AML-193 (cell line): ENCODE data around the gene CDK11B.
"Not testable (repeated sequence)": the region's sequence is repeated elsewhere in the genome, so short reads cannot be mapped to it uniquely, and the experiment has no call there.

ENCODE experiments used
- DNase-seq, 2 experiments: peaks; one replicate each; lab custom pipeline; 2025; lab: John Stamatoyannopoulos, UW

The CDK11B gene

GRCh38 chr1:1662392-1662791, 3.6 kb upstream of the CDK11B start:
- DNase-seq, result not testable (repeated sequence)

- not testable (repeated sequence) for DNase-seq
Observed at GRCh38 chr1:1648265-1648664, 10.5 kb downstream of the CDK11B start.

GRCh38 chr1:1647567-1648241, 11.1 kb downstream of the CDK11B start:
- not testable (repeated sequence) for DNase-seq

- DNase-seq, result not testable (repeated sequence)
Observed at GRCh38 chr1:1646326-1646725, 12.5 kb downstream of the CDK11B start.

- not testable (repeated sequence) for DNase-seq
Observed at GRCh38 chr1:1640711-1641461, 17.9 kb downstream of the CDK11B start.

GRCh38 chr1:1640081-1640480, 18.7 kb downstream of the CDK11B start:
- not testable (repeated sequence) for DNase-seq

- not testable (repeated sequence) for DNase-seq
Observed at GRCh38 chr1:1639368-1639767, 19.4 kb downstream of the CDK11B start.

GRCh38 chr1:1638528-1638927, 20.3 kb downstream of the CDK11B start:
- DNase-seq, result not testable (repeated sequence)

GRCh38 chr1:1637479-1637875, 21.3 kb downstream of the CDK11B start:
- not testable (repeated sequence) for DNase-seq

- not testable (repeated sequence) for DNase-seq
Observed at GRCh38 chr1:1636621-1637478, 22.0 kb downstream of the CDK11B start.

- not testable (repeated sequence) for DNase-seq
Observed at GRCh38 chr1:1634613-1635012, 24.2 kb downstream of the CDK11B start.

GRCh38 chr1:1633409-1633808, 25.4 kb downstream of the CDK11B start:
- DNase-seq, result not testable (repeated sequence)

- DNase-seq, result no peak
Observed at GRCh38 chr1:1631782-1632420, 26.9 kb downstream of the CDK11B start, which contains the start of gene MMP23B. MMP23B (plus strand) TSS chr1:1632173; CDS start chr1:1632219, 46 bp downstream.

- DNase-seq, result no peak
Observed at GRCh38 chr1:1630965-1631781, 27.6 kb downstream of the CDK11B start.

- DNase-seq, result peak; percentile 78 to 85
Observed at GRCh38 chr1:1630191-1630964, 28.4 kb downstream of the CDK11B start.

- DNase-seq, result no peak
Observed at GRCh38 chr1:1629430-1630190, 29.2 kb downstream of the CDK11B start.

GRCh38 chr1:1628754-1629429, 29.9 kb downstream of the CDK11B start:
- peak in 1 of 2 experiments; percentile 29 for DNase-seq
